ENCODE results near the gene SCIMP. TPM values are rescaled to one million over a fixed set of nuclear protein-coding genes. Genes with fewer than 3 reads are reported as not detected.
"Not testable (repeated sequence)": the region's sequence is repeated elsewhere in the genome, so short reads cannot be mapped to it uniquely, and the experiment has no call there.

SCIMP gene
- total and polyA plus RNA-seq, 2 of the 13 experiments (the other 11 are each of a cell fraction or from before 2014, with no cell fraction given): not detected

- ATAC-seq; BruUV-seq (replicated peaks); H3K9me3 ChIP-seq (ENCODE audit: low read length); intact Hi-C loops (cut with micrococcal nuclease; ENCODE audit: unreplicated experiment); H4K20me1 ChIP-seq (ENCODE audit: insufficient read depth, low read length); H3K4me1 ChIP-seq (ENCODE audit: insufficient read depth, low read length); H3K79me2 ChIP-seq (ENCODE audit: insufficient read depth, low read length); FAIRE-seq; H3K27ac ChIP-seq (ENCODE audit: extremely low read length, insufficient read depth, low read length); H3K4me2 ChIP-seq (ENCODE audit: low read depth, low read length); H2AFZ ChIP-seq (ENCODE audit: low read length); H3K9ac ChIP-seq (ENCODE audit: insufficient read depth, low read depth, low read length); CTCF ChIA-PET (ENCODE audit: low intra/inter-chr PET ratio, low total read pairs); in situ Hi-C loops (cut with HindIII; ENCODE audit: extremely low pct_ligation_motif_present, low pct_unique_long_range_greater_than_20kb); H3K27me3 ChIP-seq (ENCODE audit: control insufficient read depth in 1 of 2, insufficient read depth in 2 of 2, low read length in 2 of 2); POLR2A ChIA-PET; H3K4me3 ChIP-seq (replicated peaks in 1 of 3; ENCODE audit: insufficient read depth in 1 of 3, low read depth in 2 of 3, low read length in 3 of 3); H3K36me3 ChIP-seq (replicated peaks in 1 of 2; ENCODE audit: control insufficient read depth in 1 of 2, insufficient read depth in 2 of 2, low read length in 2 of 2); DNase-seq (ENCODE audit: low spot score): not testable (repeated sequence)
- 18% methylated on average over 6 of the region's 7 CpGs for WGBS (ENCODE audit: low lambda C conversion rate)
Measured at GRCh38 chr17:5165791-5166564, 68.7 kb downstream of the SCIMP start.

- no peak for ATAC-seq
- BruUV-seq (replicated peaks): no TSS peak
- TF ChIP-seq ARID5B (CRISPR knock-in tag; IDR thresholded peaks at IDR 0.05) (no peak), E2F5 (CRISPR knock-in tag; conservative IDR thresholded peaks at IDR 0.05) (no peak), IKZF5 (CRISPR knock-in tag; IDR thresholded peaks at IDR 0.05) (no peak), MAFF (IDR thresholded peaks at IDR 0.05; ENCODE audit: low read depth, low read length) (no peak), DRAP1 (CRISPR knock-in tag; IDR thresholded peaks at IDR 0.05) (no peak), FOSL1 (CRISPR knock-in tag; IDR thresholded peaks at IDR 0.05; ENCODE audit: borderline replicate concordance) (no peak)
Measured at GRCh38 chr17:5164436-5164835, 70.2 kb downstream of the SCIMP start.

More at GRCh38 chr17:5164436-5164835, 70.2 kb downstream of the SCIMP start:
- DNase-seq (ENCODE audit: low spot score) (no peak), FAIRE-seq (no peak)
- H3K9me3 ChIP-seq (ENCODE audit: low read length): no peaks in the 10 kb centered on the region
- intact Hi-C loops (cut with micrococcal nuclease; ENCODE audit: unreplicated experiment) (no loop called here), in situ Hi-C loops (cut with HindIII; ENCODE audit: extremely low pct_ligation_motif_present, low pct_unique_long_range_greater_than_20kb) (no loop called here)
- POLR2A ChIA-PET: no interaction called here
- H3K9ac ChIP-seq (ENCODE audit: insufficient read depth, low read depth, low read length): no peak overlapping the region
- CTCF ChIA-PET (ENCODE audit: low intra/inter-chr PET ratio, low total read pairs): no interaction called here
- H4K20me1 ChIP-seq (ENCODE audit: insufficient read depth, low read length): no peaks in the 10 kb centered on the region
- H2AFZ ChIP-seq (ENCODE audit: low read length): no peak overlapping the region
- no peaks in the 10 kb centered on the region for H3K36me3 ChIP-seq (replicated peaks in 1 of 2; ENCODE audit: control insufficient read depth in 1 of 2, insufficient read depth in 2 of 2, low read length in 2 of 2)
- whole genome bisulfite sequencing (ENCODE audit: low lambda C conversion rate): 21% methylated on average over 6 of the region's 6 CpGs
- no peaks in the 10 kb centered on the region; a peak in 1 of 5 replicates for H3K27me3 ChIP-seq (ENCODE audit: control insufficient read depth in 1 of 2, insufficient read depth in 2 of 2, low read length in 2 of 2)
- no peak overlapping the region for H3K4me3 ChIP-seq (replicated peaks in 1 of 3; ENCODE audit: insufficient read depth in 1 of 3, low read depth in 2 of 3, low read length in 3 of 3)
- no peaks in the 10 kb centered on the region for H3K79me2 ChIP-seq (ENCODE audit: insufficient read depth, low read length)
- peaks cover 6% of the 10 kb centered on the region; the same call in 1 of the 2 replicates for H3K4me1 ChIP-seq (ENCODE audit: insufficient read depth, low read length)
- H3K4me2 ChIP-seq (ENCODE audit: low read depth, low read length): no peak overlapping the region
- no peak overlapping the region for H3K27ac ChIP-seq (ENCODE audit: extremely low read length, insufficient read depth, low read length)
